Measurements from ENCODE around the gene KIAA0513.

DNA sequence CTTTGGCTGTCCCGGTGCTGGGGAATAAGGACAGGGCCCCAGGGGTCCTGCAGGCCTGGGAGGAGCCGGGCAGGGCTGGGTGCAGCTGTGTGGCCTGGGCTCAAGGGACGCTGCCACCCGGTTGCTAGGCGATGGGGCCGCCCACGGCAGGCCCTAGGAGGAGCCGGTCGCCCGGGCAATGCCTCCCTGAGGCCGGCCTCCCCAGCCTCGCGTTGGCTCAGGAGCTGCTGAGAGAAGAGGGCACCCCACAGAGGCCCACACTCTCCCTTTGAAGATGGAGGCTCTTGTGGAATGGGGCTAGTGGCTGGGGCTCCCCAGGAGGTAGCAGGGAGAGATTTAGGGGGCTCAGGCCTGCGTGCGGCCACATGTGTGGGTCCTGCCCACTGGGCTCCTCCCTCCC lies 84.8 kb downstream of the KIAA0513 start, which contains the start of gene CIBAR2:
- TF ChIP-seq POLR2AphosphoS5 (IDR thresholded peaks at IDR 0.05; ENCODE audit: insufficient read depth, low read depth, low read length) = no peak
- no peak for TF ChIP-seq POLR2A (IDR thresholded peaks at IDR 0.05; ENCODE audit: low read depth, low read length)

Data from endothelial cell of umbilical vein (primary cell).